Ectodermal cell (in vitro differentiated cells): ENCODE results near the gene LAMC2.

Experiments used
- H3K27ac ChIP-seq: 2 replicates; pipeline ENCODE4 v1.7.0; 2013; ENCODE audit warnings: mild to moderate bottlenecking, low read depth, low read length; ENCODE audit not compliant: insufficient read depth, poor library complexity, severe bottlenecking
- H3K27me3 ChIP-seq: 2 replicates; pipeline ENCODE4 v1.7.0; 2013; ENCODE audit warnings: mild to moderate bottlenecking, low read length; ENCODE audit not compliant: insufficient read depth, control insufficient read depth, poor library complexity, severe bottlenecking
- H3K36me3 ChIP-seq: one replicate; pipeline ENCODE4 v1.7.0; 2013; ENCODE audit warnings: low read length; ENCODE audit not compliant: control insufficient read depth, insufficient read depth
- H3K4me1 ChIP-seq: one replicate; pipeline ENCODE4 v1.7.0; 2013; ENCODE audit warnings: low read length; ENCODE audit not compliant: control insufficient read depth, insufficient read depth
- H3K4me3 ChIP-seq: 2 replicates; pipeline ENCODE4 v1.7.0; 2013; ENCODE audit warnings: low read depth, low read length, control low read depth; ENCODE audit not compliant: insufficient read depth
- H3K9me3 ChIP-seq: 2 replicates; pipeline ENCODE4 v1.7.0; 2013; ENCODE audit warnings: mild to moderate bottlenecking, low read length, moderate library complexity; ENCODE audit not compliant: control insufficient read depth
- WGBS, 2 experiments: methylation state at CpG; one replicate each; pipeline ENCODE4 v1.1.7; 2013; ENCODE audit warnings: missing lambda C conversion rate in 2 of 2; 5-methylcytosine and 5-hydroxymethylcytosine counted together

The LAMC2 gene

DNA sequence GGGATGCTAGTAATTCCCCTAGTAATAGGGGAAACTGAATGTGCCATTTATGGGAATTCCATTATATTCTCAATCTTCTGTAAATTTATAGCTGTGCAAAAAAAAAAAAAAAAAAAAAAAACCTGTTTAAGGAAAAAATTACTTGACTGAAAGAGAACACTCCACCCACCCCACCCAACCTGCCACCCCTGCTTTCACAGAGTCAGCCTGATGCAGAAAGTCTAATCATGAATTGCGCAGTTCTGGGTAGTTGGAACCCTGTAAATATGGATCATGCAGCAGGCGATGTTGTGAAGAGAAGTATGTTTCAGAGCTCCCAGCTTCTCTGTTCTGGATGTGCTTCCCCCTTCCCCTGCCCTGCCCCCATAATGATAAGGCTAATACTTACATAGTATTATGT, 19.6 kb upstream of the LAMC2 start:
- peaks cover 16% of the 10 kb centered on the region for H3K4me1 ChIP-seq
- WGBS, 2 experiments: 92 to 100% methylated on average over 2 of the region's 2 CpGs
- no peak overlapping the region for H3K4me3 ChIP-seq
- H3K27me3 ChIP-seq: no peaks in the 10 kb centered on the region
- no peaks in the 10 kb centered on the region for H3K9me3 ChIP-seq
- no peak overlapping the region for H3K27ac ChIP-seq
- H3K36me3 ChIP-seq: no peaks in the 10 kb centered on the region

- H3K4me3 ChIP-seq: no peak overlapping the region
- no peaks in the 10 kb centered on the region for H3K36me3 ChIP-seq
- H3K27me3 ChIP-seq: no peaks in the 10 kb centered on the region
- H3K9me3 ChIP-seq: no peaks in the 10 kb centered on the region
- 89 to 94% methylated on average over 1 of the region's 1 CpG for WGBS, 2 experiments
- peaks cover 16% of the 10 kb centered on the region for H3K4me1 ChIP-seq
- H3K27ac ChIP-seq: no peak overlapping the region
These were observed 18.4 kb upstream of the LAMC2 start for GRCh38 chr1:183167676-183168075.

- no peaks in the 10 kb centered on the region for H3K27me3 ChIP-seq
- peaks cover 16% of the 10 kb centered on the region for H3K4me1 ChIP-seq
- H3K27ac ChIP-seq: no peak overlapping the region
- H3K9me3 ChIP-seq: no peaks in the 10 kb centered on the region
- no peaks in the 10 kb centered on the region for H3K36me3 ChIP-seq
- WGBS, 2 experiments: 77% methylated on average over 3 of the region's 3 CpGs
- no peak overlapping the region for H3K4me3 ChIP-seq
These were observed 17.8 kb upstream of the LAMC2 start for GRCh38 chr1:183168308-183168707.

DNA sequence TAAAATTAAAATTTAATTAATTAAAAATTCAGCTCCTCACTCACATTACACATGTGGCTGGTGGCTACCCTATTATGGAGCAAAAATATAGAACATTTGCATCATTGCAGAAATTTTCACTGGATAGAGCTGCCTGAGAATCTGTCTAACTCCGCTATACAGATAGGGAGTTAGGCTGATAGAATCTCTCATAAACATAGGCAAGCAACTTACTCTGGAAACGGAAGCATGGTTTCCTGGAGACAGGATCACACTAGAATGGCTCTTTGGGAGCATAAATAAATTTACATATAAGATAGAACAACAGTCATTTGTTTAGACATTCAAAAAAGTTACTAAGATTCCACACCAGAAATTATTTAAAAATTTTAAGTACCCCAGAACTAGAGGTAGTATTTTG, 12.2 kb upstream of the LAMC2 start:
- no peaks in the 10 kb centered on the region for H3K27me3 ChIP-seq
- no peak overlapping the region for H3K27ac ChIP-seq
- H3K4me1 ChIP-seq: no peaks in the 10 kb centered on the region
- no peaks in the 10 kb centered on the region for H3K36me3 ChIP-seq
- H3K9me3 ChIP-seq: no peaks in the 10 kb centered on the region
- H3K4me3 ChIP-seq: no peak overlapping the region
- 90 to 96% methylated on average over 1 to 2 of the region's 2 CpGs for WGBS, 2 experiments

DNA sequence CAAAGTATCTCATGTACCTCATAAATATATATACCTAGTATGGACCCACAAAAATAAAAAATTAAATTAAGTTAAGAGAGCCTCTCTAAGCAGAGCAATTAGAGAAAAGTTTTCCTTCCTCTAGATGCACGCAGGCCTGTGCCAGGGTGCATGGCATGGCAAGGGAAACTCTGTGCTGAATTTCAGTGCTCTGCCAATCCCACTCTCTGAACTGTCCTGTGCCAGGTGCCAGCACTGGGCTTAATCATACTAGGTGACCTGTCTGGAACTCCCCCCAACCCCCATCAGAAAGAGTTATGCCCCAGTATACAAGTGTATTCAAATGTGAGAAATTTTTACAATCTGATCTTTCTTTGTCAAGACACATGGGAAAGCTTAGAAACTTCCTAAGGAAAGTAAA, 10.4 kb upstream of the LAMC2 start:
- WGBS, 2 experiments: 93 to 96% methylated on average over 1 of the region's 1 CpG
- Histone ChIP-seq H3K4me3 (no peak overlapping the region), H3K36me3 (no peaks in the 10 kb centered on the region), H3K4me1 (peaks cover 1% of the 10 kb centered on the region), H3K27ac (no peak overlapping the region), H3K27me3 (no peaks in the 10 kb centered on the region), H3K9me3 (no peaks in the 10 kb centered on the region)

GRCh38 chr1:183178545-183178944, 7.5 kb upstream of the LAMC2 start:
- Histone ChIP-seq H3K4me1 (peaks cover 6% of the 10 kb centered on the region), H3K36me3 (no peaks in the 10 kb centered on the region), H3K27me3 (no peaks in the 10 kb centered on the region), H3K4me3 (no peak overlapping the region), H3K9me3 (no peaks in the 10 kb centered on the region), H3K27ac (no peak overlapping the region)
- WGBS, 2 experiments: 95 to 96% methylated on average over 7 of the region's 7 CpGs

GRCh38 chr1:183179033-183179432, 7.0 kb upstream of the LAMC2 start:
- no peaks in the 10 kb centered on the region for H3K9me3 ChIP-seq
- H3K27me3 ChIP-seq: no peaks in the 10 kb centered on the region
- no peak overlapping the region for H3K4me3 ChIP-seq
- H3K27ac ChIP-seq: no peak overlapping the region
- H3K36me3 ChIP-seq: no peaks in the 10 kb centered on the region
- WGBS, 2 experiments: 93 to 99% methylated on average over 1 to 2 of the region's 2 CpGs
- H3K4me1 ChIP-seq: peaks cover 6% of the 10 kb centered on the region

DNA sequence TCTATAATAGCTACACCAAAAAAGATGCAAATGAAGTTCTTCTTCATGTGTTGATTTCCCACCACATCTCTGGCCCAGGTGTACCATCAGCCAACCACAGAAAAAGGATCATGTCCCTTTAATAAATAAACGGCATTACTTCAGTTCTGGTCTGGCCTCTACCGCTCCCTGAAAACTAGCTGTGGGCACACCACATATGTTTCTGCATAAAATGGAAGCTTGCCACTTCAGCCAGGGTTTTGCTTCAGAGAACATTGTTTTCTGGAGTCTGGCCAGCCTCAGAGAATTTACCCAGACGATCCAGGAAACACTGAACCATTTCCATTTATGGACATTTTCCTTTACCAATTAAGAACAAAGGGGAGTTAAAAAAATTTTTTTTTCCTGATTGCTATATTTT, 5.8 kb upstream of the LAMC2 start:
- Histone ChIP-seq H3K36me3 (no peaks in the 10 kb centered on the region), H3K27me3 (peaks cover 6% of the 10 kb centered on the region), H3K9me3 (no peaks in the 10 kb centered on the region), H3K4me3 (no peak overlapping the region), H3K4me1 (peaks cover 6% of the 10 kb centered on the region), H3K27ac (no peak overlapping the region)
- 84 to 96% methylated on average over 3 of the region's 3 CpGs for WGBS, 2 experiments

DNA sequence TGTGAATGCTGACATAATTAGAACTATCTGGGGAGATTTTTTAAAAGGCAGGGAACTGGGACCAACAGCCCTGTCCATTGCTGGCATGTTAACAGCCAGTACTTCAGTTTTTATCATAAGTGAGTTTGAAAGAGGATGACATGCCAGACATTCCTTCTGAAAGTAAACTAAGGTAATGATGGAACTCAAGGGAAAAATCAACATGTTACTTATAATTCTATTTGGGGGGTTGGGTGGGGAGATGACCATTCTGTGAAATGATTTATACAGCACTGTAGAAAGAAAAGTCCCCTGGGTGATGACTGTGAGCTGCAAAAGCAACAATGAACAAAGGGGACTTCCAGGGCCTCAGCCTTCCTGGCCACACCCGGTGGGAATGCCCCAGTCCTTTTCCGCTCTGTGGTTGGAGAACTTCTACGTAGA, 5.4 kb upstream of the LAMC2 start:
- Histone ChIP-seq H3K27me3 (peaks cover 10% of the 10 kb centered on the region), H3K4me3 (no peak overlapping the region), H3K36me3 (no peaks in the 10 kb centered on the region), H3K27ac (no peak overlapping the region), H3K9me3 (no peaks in the 10 kb centered on the region), H3K4me1 (peaks cover 6% of the 10 kb centered on the region)
- WGBS, 2 experiments: 72% methylated on average over 3 of the region's 3 CpGs

DNA sequence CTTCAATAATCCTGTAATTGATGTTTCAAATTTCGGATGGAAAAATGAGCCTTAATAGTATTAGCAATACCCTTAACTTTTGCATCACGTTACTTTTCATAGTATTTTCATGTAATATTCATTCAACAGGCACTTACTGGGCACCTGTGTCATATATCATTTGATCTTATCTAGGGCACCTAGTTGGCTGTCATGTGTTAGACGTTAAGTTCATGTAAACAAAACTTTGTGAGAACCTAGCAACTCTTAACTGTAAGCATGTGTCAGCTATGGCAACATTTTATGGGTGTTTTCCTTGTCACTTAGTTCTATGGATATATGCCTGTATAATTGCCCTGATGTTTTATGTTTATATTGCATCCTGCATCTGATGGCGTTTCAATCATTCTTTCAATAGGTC, 777 bp downstream of the LAMC2 start:
- Histone ChIP-seq H3K27me3 (peaks cover 27% of the 10 kb centered on the region), H3K4me3 (no peak overlapping the region), H3K9me3 (no peaks in the 10 kb centered on the region), H3K27ac (no peak overlapping the region), H3K36me3 (no peaks in the 10 kb centered on the region), H3K4me1 (no peaks in the 10 kb centered on the region)
- WGBS, 2 experiments: 85 to 93% methylated on average over 4 of the region's 4 CpGs

DNA sequence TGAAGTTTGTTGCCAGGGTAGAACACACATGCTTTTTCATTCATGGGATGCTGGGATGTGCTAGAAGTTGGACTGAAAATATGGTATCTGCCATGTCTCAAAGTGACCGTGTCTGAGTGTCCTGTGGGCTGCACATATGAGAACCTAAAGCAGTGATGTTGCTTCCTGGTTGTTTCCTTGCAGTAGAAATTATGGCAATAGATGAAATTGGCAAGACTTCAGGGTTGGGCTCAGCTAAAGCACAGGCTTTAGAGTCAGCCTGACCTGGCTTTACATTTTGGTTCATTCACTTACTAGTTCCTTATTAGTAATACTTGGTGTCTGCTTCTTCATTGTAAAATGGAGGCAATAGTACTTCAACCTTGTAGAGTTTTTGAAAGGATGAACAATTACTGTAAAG, 2.2 kb downstream of the LAMC2 start:
- H3K9me3 ChIP-seq: no peaks in the 10 kb centered on the region
- H3K27me3 ChIP-seq: peaks cover 27% of the 10 kb centered on the region

More for the DNA sequence above, 2.2 kb downstream of the LAMC2 start:
- no peak overlapping the region for H3K4me3 ChIP-seq
- 84 to 96% methylated on average over 1 of the region's 1 CpG for WGBS, 2 experiments
- no peak overlapping the region for H3K27ac ChIP-seq
- no peaks in the 10 kb centered on the region for H3K36me3 ChIP-seq
- H3K4me1 ChIP-seq: no peaks in the 10 kb centered on the region
